Measurements from ENCODE around the gene MAVS.

- TF ChIP-seq CTCF (IDR thresholded peaks at IDR 0.05 in 8 of 11, conservative IDR thresholded peaks at IDR 0.05 in 3 of 11) (no peak), POLR2AphosphoS5 (IDR thresholded peaks at IDR 0.05) (no peak)
These were observed 30.0 kb downstream of the MAVS start for GRCh38 chr20:3876676-3877075.
